HepG2 (cell line): Measurements from ENCODE around the gene SETD2. TPM values are rescaled to one million over a fixed set of nuclear protein-coding genes. Genes with fewer than 3 reads are reported as not detected.

Source experiments
- DRAP1 ChIP-seq: IDR thresholded peaks from 2 replicates; pipeline ENCODE4 v1.6.1; 2016; ENCODE audit warnings: missing genetic modification reagents, missing compliant biosample characterization
- FOSL1 ChIP-seq: sonication (generic); formaldehyde crosslinking; IDR thresholded peaks from 2 replicates; pipeline ENCODE4 v1.9.0; 2021; ENCODE audit warnings: missing genetic modification reagents, borderline replicate concordance
- HNF1A ChIP-seq, 2 experiments: sonication (generic) in 1 of 2; formaldehyde crosslinking in 1 of 2; IDR thresholded peaks; 2 replicates each; pipeline versions ENCODE4 v1.4.0 to v1.6.1; 2016 to 2020; ENCODE audit warnings: borderline replicate concordance in 1 of 2, low read depth in 1 of 2, mild to moderate bottlenecking in 1 of 2, missing genetic modification reagents in 1 of 2
- IRF9 ChIP-seq: sonication (generic); formaldehyde crosslinking; IDR thresholded peaks from 2 replicates; pipeline ENCODE4 v1.8.0; 2022; ENCODE audit warnings: missing genetic modification reagents, mild to moderate bottlenecking, borderline replicate concordance
- KLF16 ChIP-seq, 2 experiments: sonication (generic) in 1 of 2; formaldehyde crosslinking in 1 of 2; IDR thresholded peaks; 2 replicates each; pipeline versions ENCODE4 v1.6.1 to v1.8.0; 2016 to 2023; ENCODE audit warnings: missing genetic modification reagents in 2 of 2, missing compliant biosample characterization in 1 of 2
- NFE2L1 ChIP-seq: sonication (generic); formaldehyde crosslinking; IDR thresholded peaks from 2 replicates; pipeline ENCODE4 v1.4.0; 2020; ENCODE audit warnings: missing genetic modification reagents, mild to moderate bottlenecking, borderline replicate concordance
- NR2F1 ChIP-seq, 2 experiments: fragments of 450-650 bp in 1 of 2; formaldehyde crosslinking in 1 of 2; IDR thresholded peaks; 2 replicates each; pipeline versions ENCODE4 v1.5.0 to v1.6.1; 2016 to 2020; ENCODE audit warnings: mild to moderate bottlenecking in 1 of 2, missing compliant biosample characterization in 1 of 2, missing genetic modification reagents in 1 of 2, moderate library complexity in 1 of 2
- RFX3 ChIP-seq: IDR thresholded peaks from 2 replicates; pipeline ENCODE4 v1.6.1; 2016; ENCODE audit warnings: missing biosample characterization, missing genetic modification reagents
- TBP ChIP-seq: sonication (generic); formaldehyde crosslinking; IDR thresholded peaks from 2 replicates; pipeline ENCODE4 v1.5.0; 2020; ENCODE audit warnings: missing genetic modification reagents
- TMF1 ChIP-seq: sonication (generic); formaldehyde crosslinking; IDR thresholded peaks from 2 replicates; pipeline ENCODE4 v1.8.1; 2022; ENCODE audit warnings: low read depth, missing genetic modification reagents
- ZNF501 ChIP-seq: sonication (generic); formaldehyde crosslinking; IDR thresholded peaks from 2 replicates; pipeline ENCODE4 v1.5.1; 2020; ENCODE audit warnings: mild to moderate bottlenecking, moderate library complexity, missing genetic modification reagents
- polyA plus RNA-seq, 8 experiments: library from polyadenylated mRNA; depleted of rRNA in 3 of 8; stranded (reverse) in 7 of 8; unstranded in 1 of 8; fragments of >200 nt; fragmentation: Illumina TruSeq in 4 of 8; extraction: Trizol in 4 of 8; gene quantifications; 2 replicates each; pipeline versions ENCODE4 v1.2.1 to v1.2.3, GENCODE V29; 2011 to 2016; ENCODE audit warnings: low read depth in 4 of 8, missing spikeins in 1 of 8, mixed read lengths in 1 of 8; ENCODE audit not compliant: insufficient read depth in 1 of 8
- total RNA-seq, 5 experiments: library from RNA; depleted of rRNA; stranded (reverse); fragments of >200 nt; fragmentation: Illumina TruSeq; extraction: Trizol; gene quantifications; 2 replicates each; pipeline ENCODE4 v1.2.3, GENCODE V29; 2016; ENCODE audit warnings: low read depth in 1 of 5
- TF ChIP-seq, protein P1 (sequence below): sonication (generic); formaldehyde crosslinking; IDR thresholded peaks from 2 replicates; pipeline ENCODE4; 2020; ENCODE audit warnings: missing genetic modification reagents, mild to moderate bottlenecking, borderline replicate concordance
- TF ChIP-seq, protein P2 (sequence below), 2 experiments: IDR thresholded peaks; 2 replicates each; pipeline ENCODE4 v1.6.1; 2011 to 2012; ENCODE audit warnings: low read length in 2 of 2, borderline replicate concordance in 1 of 2, low read depth in 1 of 2, mild to moderate bottlenecking in 1 of 2, moderate library complexity in 1 of 2

The SETD2 gene
- total and polyA plus RNA-seq, 2 of the 13 experiments (the other 11 are each of a cell fraction or from before 2014, with no cell fraction given): 14.2 to 24.2 TPM

- peak; percentile 54; the same call in 1 of the 2 replicates for TF ChIP-seq IRF9
- no peak; the same call in none of the 2 replicates for TF ChIP-seq TMF1
- no peak for TF ChIP-seq HNF1A (IDR thresholded peaks at IDR 0.05; ENCODE audit: low read depth)
- 0 out of 2 replicates have a peak, but pooled peaks have one; percentile 26 for TF ChIP-seq HNF1A (CRISPR knock-in tag; IDR thresholded peaks at IDR 0.05; ENCODE audit: borderline replicate concordance)
- no peak for TF ChIP-seq RFX3
- TF ChIP-seq, protein P1, sequence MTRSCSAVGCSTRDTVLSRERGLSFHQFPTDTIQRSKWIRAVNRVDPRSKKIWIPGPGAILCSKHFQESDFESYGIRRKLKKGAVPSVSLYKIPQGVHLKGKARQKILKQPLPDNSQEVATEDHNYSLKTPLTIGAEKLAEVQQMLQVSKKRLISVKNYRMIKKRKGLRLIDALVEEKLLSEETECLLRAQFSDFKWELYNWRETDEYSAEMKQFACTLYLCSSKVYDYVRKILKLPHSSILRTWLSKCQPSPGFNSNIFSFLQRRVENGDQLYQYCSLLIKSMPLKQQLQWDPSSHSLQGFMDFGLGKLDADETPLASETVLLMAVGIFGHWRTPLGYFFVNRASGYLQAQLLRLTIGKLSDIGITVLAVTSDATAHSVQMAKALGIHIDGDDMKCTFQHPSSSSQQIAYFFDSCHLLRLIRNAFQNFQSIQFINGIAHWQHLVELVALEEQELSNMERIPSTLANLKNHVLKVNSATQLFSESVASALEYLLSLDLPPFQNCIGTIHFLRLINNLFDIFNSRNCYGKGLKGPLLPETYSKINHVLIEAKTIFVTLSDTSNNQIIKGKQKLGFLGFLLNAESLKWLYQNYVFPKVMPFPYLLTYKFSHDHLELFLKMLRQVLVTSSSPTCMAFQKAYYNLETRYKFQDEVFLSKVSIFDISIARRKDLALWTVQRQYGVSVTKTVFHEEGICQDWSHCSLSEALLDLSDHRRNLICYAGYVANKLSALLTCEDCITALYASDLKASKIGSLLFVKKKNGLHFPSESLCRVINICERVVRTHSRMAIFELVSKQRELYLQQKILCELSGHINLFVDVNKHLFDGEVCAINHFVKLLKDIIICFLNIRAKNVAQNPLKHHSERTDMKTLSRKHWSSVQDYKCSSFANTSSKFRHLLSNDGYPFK: no peak
- TF ChIP-seq KLF16 (CRISPR knock-in tag; IDR thresholded peaks at IDR 0.05): no peak; a peak in 1 of 4 replicates
- TF ChIP-seq DRAP1 (CRISPR knock-in tag): no peak
- no peak for TF ChIP-seq NR2F1 (CRISPR knock-in tag; IDR thresholded peaks at IDR 0.05)
- no peak for TF ChIP-seq FOSL1
- TF ChIP-seq ZNF501 (CRISPR knock-in tag): peak; percentile 48; the same call in 1 of the 2 replicates
- TF ChIP-seq, protein P2, sequence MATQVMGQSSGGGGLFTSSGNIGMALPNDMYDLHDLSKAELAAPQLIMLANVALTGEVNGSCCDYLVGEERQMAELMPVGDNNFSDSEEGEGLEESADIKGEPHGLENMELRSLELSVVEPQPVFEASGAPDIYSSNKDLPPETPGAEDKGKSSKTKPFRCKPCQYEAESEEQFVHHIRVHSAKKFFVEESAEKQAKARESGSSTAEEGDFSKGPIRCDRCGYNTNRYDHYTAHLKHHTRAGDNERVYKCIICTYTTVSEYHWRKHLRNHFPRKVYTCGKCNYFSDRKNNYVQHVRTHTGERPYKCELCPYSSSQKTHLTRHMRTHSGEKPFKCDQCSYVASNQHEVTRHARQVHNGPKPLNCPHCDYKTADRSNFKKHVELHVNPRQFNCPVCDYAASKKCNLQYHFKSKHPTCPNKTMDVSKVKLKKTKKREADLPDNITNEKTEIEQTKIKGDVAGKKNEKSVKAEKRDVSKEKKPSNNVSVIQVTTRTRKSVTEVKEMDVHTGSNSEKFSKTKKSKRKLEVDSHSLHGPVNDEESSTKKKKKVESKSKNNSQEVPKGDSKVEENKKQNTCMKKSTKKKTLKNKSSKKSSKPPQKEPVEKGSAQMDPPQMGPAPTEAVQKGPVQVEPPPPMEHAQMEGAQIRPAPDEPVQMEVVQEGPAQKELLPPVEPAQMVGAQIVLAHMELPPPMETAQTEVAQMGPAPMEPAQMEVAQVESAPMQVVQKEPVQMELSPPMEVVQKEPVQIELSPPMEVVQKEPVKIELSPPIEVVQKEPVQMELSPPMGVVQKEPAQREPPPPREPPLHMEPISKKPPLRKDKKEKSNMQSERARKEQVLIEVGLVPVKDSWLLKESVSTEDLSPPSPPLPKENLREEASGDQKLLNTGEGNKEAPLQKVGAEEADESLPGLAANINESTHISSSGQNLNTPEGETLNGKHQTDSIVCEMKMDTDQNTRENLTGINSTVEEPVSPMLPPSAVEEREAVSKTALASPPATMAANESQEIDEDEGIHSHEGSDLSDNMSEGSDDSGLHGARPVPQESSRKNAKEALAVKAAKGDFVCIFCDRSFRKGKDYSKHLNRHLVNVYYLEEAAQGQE (IDR thresholded peaks at IDR 0.05; ENCODE audit: borderline replicate concordance in 1 of 2, low read depth in 1 of 2, low read length in 2 of 2): no peak
- no peak for TF ChIP-seq NFE2L1
- no peak for TF ChIP-seq TBP (CRISPR knock-in tag)
These were observed 525 bp downstream of the SETD2 start (continued) for GRCh38 chr3:47163169-47164006.
